Trophoblast cell (in vitro differentiated cells and primary cell): Measurements from ENCODE around the gene HS3ST4.

Experiments used
- DNase-seq, 2 donors: peaks; one replicate each; pipeline ENCODE4 v3.0.0-alpha.2; 2016
- H2AFZ ChIP-seq: 2 replicates; pipeline ENCODE4 v1.6.1; 2013; ENCODE audit warnings: low read length, moderate library complexity, mild to moderate bottlenecking; ENCODE audit not compliant: insufficient read depth, poor library complexity
- H2AK5ac ChIP-seq: 2 replicates; pipeline ENCODE4 v1.6.1; 2013; ENCODE audit warnings: mild to moderate bottlenecking, low read length
- H2BK120ac ChIP-seq: 2 replicates; pipeline ENCODE4 v1.6.1; 2013; ENCODE audit warnings: low read length, mild to moderate bottlenecking, moderate library complexity; ENCODE audit not compliant: insufficient read depth, poor library complexity
- H2BK12ac ChIP-seq: 2 replicates; pipeline ENCODE4 v1.6.1; 2013; ENCODE audit warnings: mild to moderate bottlenecking, low read length, moderate library complexity
- H2BK5ac ChIP-seq: 2 replicates; pipeline ENCODE4 v1.6.1; 2013; ENCODE audit warnings: low read length, low read depth, moderate library complexity, mild to moderate bottlenecking; ENCODE audit not compliant: poor library complexity
- H3K14ac ChIP-seq: 2 replicates; pipeline ENCODE4 v1.6.1; 2013; ENCODE audit warnings: mild to moderate bottlenecking, low read length
- H3K18ac ChIP-seq: 2 replicates; pipeline ENCODE4 v1.6.1; 2013; ENCODE audit warnings: mild to moderate bottlenecking, low read length
- H3K23ac ChIP-seq: 2 replicates; pipeline ENCODE4 v1.6.1; 2013; ENCODE audit warnings: low read length
- H3K27ac ChIP-seq: 2 replicates; pipeline ENCODE4 v1.5.1; 2013; ENCODE audit warnings: low read depth, mild to moderate bottlenecking, inconsistent platforms, low read length, moderate library complexity
- H3K27me3 ChIP-seq: 2 replicates; pipeline ENCODE4 v1.6.1; 2013; ENCODE audit warnings: inconsistent platforms, mild to moderate bottlenecking, low read length, moderate library complexity; ENCODE audit not compliant: insufficient read depth
- H3K36me3 ChIP-seq, 2 experiments: 1 replicate in 1 of 2; 2 replicates in 1 of 2; pipeline ENCODE4 v1.6.1; 2013; ENCODE audit warnings: low read length in 2 of 2, mild to moderate bottlenecking in 2 of 2, moderate library complexity in 1 of 2; ENCODE audit not compliant: insufficient read depth in 2 of 2, control insufficient read depth in 1 of 2
- H3K4ac ChIP-seq: 2 replicates; pipeline ENCODE4 v1.6.1; 2013; ENCODE audit warnings: low read depth, mild to moderate bottlenecking, low read length, moderate library complexity
- H3K4me1 ChIP-seq, 2 experiments: 1 replicate in 1 of 2; 2 replicates in 1 of 2; pipeline ENCODE4 v1.6.1; 2013; ENCODE audit warnings: low read length in 2 of 2, mild to moderate bottlenecking in 2 of 2, moderate library complexity in 1 of 2; ENCODE audit not compliant: insufficient read depth in 2 of 2, control insufficient read depth in 1 of 2
- H3K4me2 ChIP-seq: 2 replicates; pipeline ENCODE4 v1.6.1; 2013; ENCODE audit warnings: inconsistent platforms, mild to moderate bottlenecking, low read length, moderate library complexity
- H3K4me3 ChIP-seq: 2 replicates; pipeline ENCODE4 v1.5.1; 2013; ENCODE audit warnings: mild to moderate bottlenecking, low read depth, low read length, inconsistent platforms
- H3K79me1 ChIP-seq: one replicate; pipeline ENCODE4 v1.6.1; 2013; ENCODE audit warnings: low read length
- H3K79me2 ChIP-seq: 2 replicates; pipeline ENCODE4 v1.6.1; 2013; ENCODE audit warnings: low read length, mild to moderate bottlenecking; ENCODE audit not compliant: control insufficient read depth, insufficient read depth, poor library complexity
- H3K9ac ChIP-seq: 2 replicates; pipeline ENCODE4 v1.6.1; 2013; ENCODE audit warnings: mild to moderate bottlenecking, low read length
- H3K9me3 ChIP-seq: 2 replicates; pipeline ENCODE4 v1.6.1; 2013; ENCODE audit warnings: low read depth, mild to moderate bottlenecking, control low read depth, inconsistent platforms, low read length; ENCODE audit not compliant: insufficient read depth
- H4K12ac ChIP-seq: 2 replicates; pipeline ENCODE4 v1.6.1; 2013; ENCODE audit warnings: low read depth, mild to moderate bottlenecking, low read length, moderate library complexity
- H4K8ac ChIP-seq: 2 replicates; pipeline ENCODE4 v1.6.1; 2013; ENCODE audit warnings: low read depth, mild to moderate bottlenecking, low read length, moderate library complexity
- H4K91ac ChIP-seq: one replicate; pipeline ENCODE4 v1.6.1; 2013; ENCODE audit warnings: low read depth, mild to moderate bottlenecking, low read length, moderate library complexity
- WGBS: extraction: QIAGEN DNeasy Blood & Tissue Kit; methylation state at CpG from one replicate; pipeline ENCODE4 v1.1.7; 2013; ENCODE audit warnings: missing lambda C conversion rate; ENCODE audit not compliant: insufficient read length, insufficient coverage; ENCODE audit errors: extremely low coverage; 5-methylcytosine and 5-hydroxymethylcytosine counted together

HS3ST4 gene

DNA sequence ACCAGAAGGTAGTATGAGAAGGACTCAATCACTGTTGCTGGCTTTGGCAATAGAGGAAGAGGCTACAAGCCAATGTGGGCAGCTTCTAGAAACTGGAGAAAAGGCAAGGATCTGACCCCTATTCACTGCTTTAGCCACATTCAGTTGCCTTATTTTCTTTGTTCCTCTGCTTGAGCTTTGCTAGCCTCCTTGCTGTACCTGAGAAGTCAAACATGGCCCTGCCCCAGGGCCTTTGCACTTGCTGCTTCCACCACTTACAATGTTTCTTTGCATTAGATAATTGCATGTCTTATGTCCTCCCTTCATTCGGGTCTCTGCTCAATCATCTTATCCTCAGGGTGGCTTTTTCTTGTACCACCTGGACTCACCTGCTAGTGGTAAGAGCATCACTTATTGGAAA is 15.8 kb downstream of the HS3ST4 start:
- no peak overlapping the region for H3K4me2 ChIP-seq
- H3K4me1 ChIP-seq = peaks cover 0 to 4% of the 10 kb centered on the region in 2 experiments
- no peak overlapping the region for H4K91ac ChIP-seq
- no peak for DNase-seq
- no peaks in the 10 kb centered on the region for H3K36me3 ChIP-seq
- no peak overlapping the region for H3K4me3 ChIP-seq
- no peak overlapping the region for H2BK12ac ChIP-seq
- no peak overlapping the region for H4K12ac ChIP-seq
- no peak overlapping the region for H2BK120ac ChIP-seq
- H4K8ac ChIP-seq = no peak overlapping the region
- no peaks in the 10 kb centered on the region for H3K9me3 ChIP-seq
- no peak overlapping the region for H3K4ac ChIP-seq
- no peak overlapping the region for H2BK5ac ChIP-seq
- no peaks in the 10 kb centered on the region for H3K79me1 ChIP-seq
- H3K9ac ChIP-seq = no peak overlapping the region
- WGBS = no CpG with 5 or more reads among the region's 1 CpG
- no peak overlapping the region for H2AFZ ChIP-seq
- no peaks in the 10 kb centered on the region for H3K79me2 ChIP-seq
- H3K14ac ChIP-seq = no peak overlapping the region
- H3K27ac ChIP-seq = no peak overlapping the region
- H3K27me3 ChIP-seq = no peaks in the 10 kb centered on the region
- no peak overlapping the region for H2AK5ac ChIP-seq
- H3K23ac ChIP-seq = no peak overlapping the region
- H3K18ac ChIP-seq = no peak overlapping the region

DNA sequence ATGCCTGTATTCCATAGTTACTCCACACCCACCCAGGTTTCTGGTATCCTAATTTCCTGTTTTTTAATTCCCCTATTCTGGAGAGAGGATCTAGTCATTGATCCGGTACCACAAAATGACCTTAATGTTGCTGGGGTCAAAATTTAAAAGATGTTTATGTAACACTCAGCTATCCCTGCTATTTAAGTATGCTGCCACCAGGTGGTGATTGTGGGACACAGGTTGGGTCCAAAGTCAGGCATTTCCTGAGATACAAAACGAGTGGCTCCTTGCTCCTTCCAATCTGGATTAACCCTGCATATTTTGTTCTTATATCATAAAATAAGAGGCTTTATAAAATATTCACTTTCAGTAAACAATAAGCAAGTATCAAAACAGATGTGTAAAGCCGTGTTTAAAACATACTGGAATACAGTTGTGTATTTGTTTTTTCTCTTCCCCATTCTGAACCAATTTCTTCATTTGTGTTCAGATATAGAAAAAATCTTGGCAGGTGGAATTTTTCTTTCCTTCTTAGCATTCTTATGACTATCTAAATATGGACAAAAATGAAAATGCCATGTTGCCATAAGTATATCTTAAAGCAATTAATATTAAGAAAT is 16.3 kb downstream of the HS3ST4 start:
- Histone ChIP-seq H3K4me1 (peaks cover 0 to 4% of the 10 kb centered on the region in 2 experiments), H3K4me2 (no peak overlapping the region), H2AK5ac (no peak overlapping the region), H3K79me2 (no peaks in the 10 kb centered on the region), H2BK120ac (no peak overlapping the region), H4K12ac (no peak overlapping the region), H2AFZ (no peak overlapping the region), H3K4me3 (no peak overlapping the region), H3K9me3 (no peaks in the 10 kb centered on the region), H3K79me1 (no peaks in the 10 kb centered on the region), H4K8ac (no peak overlapping the region), H3K4ac (no peak overlapping the region), H3K23ac (no peak overlapping the region), H2BK12ac (no peak overlapping the region), H3K18ac (no peak overlapping the region), H3K27ac (no peak overlapping the region), H3K9ac (no peak overlapping the region), H3K27me3 (no peaks in the 10 kb centered on the region), H4K91ac (no peak overlapping the region), H3K14ac (no peak overlapping the region), H3K36me3 (no peaks in the 10 kb centered on the region), H2BK5ac (no peak overlapping the region)
- DNase-seq = peak in 1 of 2 donors; percentile 55
- no CpG with 5 or more reads among the region's 3 CpGs for WGBS

DNA sequence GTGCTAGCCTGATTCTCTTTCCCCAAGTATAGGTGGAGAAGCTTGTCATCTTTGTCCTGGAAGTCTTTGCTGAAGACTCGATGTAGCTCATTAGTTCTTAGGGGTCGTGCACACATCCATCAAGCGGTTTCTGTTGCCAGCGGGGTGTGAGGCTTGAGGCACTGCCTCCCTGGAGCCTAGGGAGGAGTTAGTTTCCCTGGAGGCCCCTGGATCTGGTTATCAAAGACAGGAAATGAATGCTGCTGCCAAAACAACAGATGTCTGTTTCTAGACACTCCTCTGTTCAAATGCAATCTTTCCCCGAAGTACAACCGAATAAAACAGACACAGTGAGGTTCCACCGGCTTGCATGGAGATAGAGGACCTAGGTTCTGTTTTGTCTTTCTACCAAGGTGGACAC is 17.5 kb downstream of the HS3ST4 start:
- Histone ChIP-seq H3K36me3 (no peaks in the 10 kb centered on the region), H3K79me2 (no peaks in the 10 kb centered on the region), H2AK5ac (no peak overlapping the region), H3K18ac (no peak overlapping the region), H2BK120ac (no peak overlapping the region), H3K4me2 (no peak overlapping the region), H3K4me1 (peaks cover 0 to 7% of the 10 kb centered on the region in 2 experiments), H2BK5ac (no peak overlapping the region), H3K23ac (no peak overlapping the region), H2BK12ac (no peak overlapping the region), H3K4me3 (no peak overlapping the region), H3K9me3 (no peaks in the 10 kb centered on the region), H3K27me3 (no peaks in the 10 kb centered on the region), H3K9ac (no peak overlapping the region), H3K79me1 (no peaks in the 10 kb centered on the region), H2AFZ (no peak overlapping the region), H4K91ac (no peak overlapping the region), H4K8ac (no peak overlapping the region), H4K12ac (no peak overlapping the region), H3K27ac (no peak overlapping the region), H3K14ac (no peak overlapping the region), H3K4ac (no peak overlapping the region)
- DNase-seq = no peak
- no CpG with 5 or more reads among the region's 7 CpGs for WGBS

DNA sequence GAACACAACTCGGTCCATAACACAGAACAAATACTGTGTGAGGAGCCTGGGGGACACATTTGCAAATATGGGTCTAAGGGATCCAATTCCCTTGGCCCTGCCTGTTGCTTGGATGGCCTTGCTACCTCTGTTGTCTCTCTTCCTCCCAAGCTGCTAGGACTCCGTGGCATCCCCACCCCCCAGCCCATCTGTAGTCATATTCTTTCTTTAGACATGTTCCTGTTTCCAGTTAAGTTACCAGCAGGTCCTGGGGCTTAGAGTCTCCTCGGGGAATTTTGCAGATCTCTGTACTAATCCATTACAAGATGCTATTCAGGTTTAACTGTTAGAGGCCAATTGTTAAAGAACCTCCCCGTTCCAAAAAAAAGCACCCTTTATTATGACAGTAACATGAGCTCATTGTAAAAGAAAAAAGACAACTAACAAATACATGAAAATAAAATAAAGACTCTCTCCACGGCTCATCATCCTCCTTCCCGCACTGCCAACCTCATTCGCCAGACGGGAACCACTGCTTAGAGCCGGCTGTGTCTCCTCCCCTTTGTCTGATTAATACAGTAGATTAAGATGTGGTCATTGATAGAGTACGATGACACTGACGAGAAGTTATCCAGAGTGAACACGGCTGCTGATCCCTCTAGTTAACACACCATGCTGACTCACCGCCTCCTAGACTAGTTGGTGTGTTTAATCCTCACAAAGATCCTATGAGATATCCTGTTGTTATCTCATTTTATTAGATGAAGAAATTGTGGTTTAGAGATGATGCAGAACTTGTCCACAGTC is 22.2 kb downstream of the HS3ST4 start:
- H3K14ac ChIP-seq = no peak overlapping the region

More for the DNA sequence above, 22.2 kb downstream of the HS3ST4 start:
- Histone ChIP-seq H3K79me1 (no peaks in the 10 kb centered on the region), H3K36me3 (no peaks in the 10 kb centered on the region), H2AK5ac (no peak overlapping the region), H3K4me2 (no peak overlapping the region), H3K18ac (no peak overlapping the region), H2BK120ac (no peak overlapping the region), H2BK5ac (no peak overlapping the region), H3K23ac (no peak overlapping the region), H3K79me2 (no peaks in the 10 kb centered on the region), H2AFZ (no peak overlapping the region), H3K9me3 (no peaks in the 10 kb centered on the region), H4K91ac (no peak overlapping the region), H3K27me3 (no peaks in the 10 kb centered on the region), H3K4ac (no peak overlapping the region), H3K9ac (no peak overlapping the region), H3K27ac (no peak overlapping the region), H4K8ac (no peak overlapping the region), H2BK12ac (no peak overlapping the region), H3K4me3 (no peak overlapping the region), H3K4me1 (peaks cover 0 to 7% of the 10 kb centered on the region in 2 experiments), H4K12ac (no peak overlapping the region)
- no CpG with 5 or more reads among the region's 13 CpGs for WGBS
- no peak for DNase-seq
